A204.1 (cell line): ENCODE results near the gene GP1BA.

ENCODE experiments used
- FAIRE-seq: peaks from 2 replicates; lab custom pipeline; 2012; peaks lifted over from hg19 to GRCh38; lab: Jason Lieb, UNC

GP1BA gene

GRCh38 chr17:4938688-4939545 lies 6.8 kb downstream of the GP1BA start:
- FAIRE-seq, result no peak

GRCh38 chr17:4939546-4939795 lies 7.4 kb downstream of the GP1BA start:
- FAIRE-seq, result no peak

GRCh38 chr17:4939796-4940554 lies 7.9 kb downstream of the GP1BA start, which contains the start of the genes RNF167 and SLC25A11:
Gene RNF167, plus strand, starts transcription at chr17:4940268. Its CDS starts 642 bp downstream, at chr17:4940910.
Gene SLC25A11, minus strand, starts transcription at chr17:4940046. Its CDS starts 136 bp downstream, at chr17:4939910.
- FAIRE-seq, result peak; percentile 97

GRCh38 chr17:4940555-4941318 lies 8.7 kb downstream of the GP1BA start:
- no peak for FAIRE-seq

GRCh38 chr17:4941319-4941610 lies 9.2 kb downstream of the GP1BA start:
- no peak for FAIRE-seq

- no peak for FAIRE-seq
These were observed 10.9 kb downstream of the GP1BA start for GRCh38 chr17:4942760-4943508.

GRCh38 chr17:4944163-4944553 lies 12.1 kb downstream of the GP1BA start:
- no peak for FAIRE-seq

- no peak for FAIRE-seq
These were observed 12.6 kb downstream of the GP1BA start for GRCh38 chr17:4944554-4945175.

GRCh38 chr17:4945176-4945943 lies 13.3 kb downstream of the GP1BA start:
- FAIRE-seq, result no peak

- FAIRE-seq, result no peak
These were observed 13.8 kb downstream of the GP1BA start for GRCh38 chr17:4945944-4946280.

- FAIRE-seq, result no peak
These were observed 14.4 kb downstream of the GP1BA start for GRCh38 chr17:4946312-4946976.

- FAIRE-seq, result no peak
These were observed 14.9 kb downstream of the GP1BA start for GRCh38 chr17:4947010-4947410.

GRCh38 chr17:4947411-4948165 lies 15.5 kb downstream of the GP1BA start:
- FAIRE-seq, result no peak

GRCh38 chr17:4948166-4948930 lies 16.3 kb downstream of the GP1BA start, which contains the start of gene PFN1:
Gene PFN1, minus strand, starts transcription at chr17:4948530. Its CDS starts 136 bp downstream, at chr17:4948394.
- no peak for FAIRE-seq

GRCh38 chr17:4948931-4949320 lies 16.8 kb downstream of the GP1BA start:
- FAIRE-seq, result no peak

GRCh38 chr17:4949321-4950074 lies 17.4 kb downstream of the GP1BA start:
- FAIRE-seq, result no peak

GRCh38 chr17:4950075-4950745 lies 18.1 kb downstream of the GP1BA start:
- no peak for FAIRE-seq

- FAIRE-seq, result no peak
These were observed 18.7 kb downstream of the GP1BA start, which contains the start of gene ENO3 for GRCh38 chr17:4950746-4951204. Gene ENO3, plus strand, starts transcription at chr17:4951119. Its CDS starts 711 bp downstream, at chr17:4951830.
